Astrocyte (in vitro differentiated cells and primary cell): ENCODE results near the gene ATG12. TPM values are rescaled to one million over a fixed set of nuclear protein-coding genes. Genes with fewer than 3 reads are reported as not detected.
A peak's percentile ranks its signal among the peaks of the same experiment; 100 is the strongest.

Experiments used
- DNase-seq: peaks from one replicate; pipeline ENCODE4 v3.0.0-alpha.2; 2010; ENCODE audit warnings: low read depth
- FAIRE-seq: peaks from 2 replicates; lab custom pipeline; 2011; peaks lifted over from hg19 to GRCh38; lab: Jason Lieb, UNC
- H2AFZ ChIP-seq: 2 replicates; pipeline ENCODE4 v1.6.0; 2012; ENCODE audit warnings: low read depth, low read length, inconsistent platforms
- H3K27ac ChIP-seq: 2 replicates; pipeline ENCODE4 v1.5.1; 2011; ENCODE audit warnings: low read depth, low read length, inconsistent platforms
- H3K27me3 ChIP-seq: 2 replicates; pipeline ENCODE4 v1.6.0; 2011; ENCODE audit warnings: low read length, inconsistent platforms; ENCODE audit not compliant: insufficient read depth
- H3K36me3 ChIP-seq: 2 replicates; pipeline ENCODE4 v1.5.1; 2011; ENCODE audit warnings: low read length, inconsistent platforms; ENCODE audit not compliant: insufficient read depth
- H3K4me1 ChIP-seq: 2 replicates; pipeline ENCODE4 v1.5.1; 2011; ENCODE audit warnings: low read length, inconsistent platforms; ENCODE audit not compliant: insufficient read depth
- H3K4me2 ChIP-seq: 2 replicates; pipeline ENCODE4 v1.6.0; 2012; ENCODE audit warnings: low read length, inconsistent platforms
- H3K4me3 ChIP-seq: 2 replicates; pipeline ENCODE4 v1.5.1; 2011; ENCODE audit warnings: low read depth, mild to moderate bottlenecking, low read length, inconsistent platforms; ENCODE audit not compliant: insufficient read depth
- H3K79me2 ChIP-seq: 2 replicates; pipeline ENCODE4 v1.6.0; 2012; ENCODE audit warnings: mild to moderate bottlenecking, low read length, inconsistent platforms; ENCODE audit not compliant: insufficient read depth
- H3K9ac ChIP-seq: 2 replicates; pipeline ENCODE4 v1.6.0; 2012; ENCODE audit warnings: mild to moderate bottlenecking, low read length, inconsistent platforms
- H3K9me3 ChIP-seq: 2 replicates; pipeline ENCODE4 v1.5.1; 2012; ENCODE audit warnings: low read depth, mild to moderate bottlenecking, low read length, inconsistent platforms; ENCODE audit not compliant: insufficient read depth
- H4K20me1 ChIP-seq: 2 replicates; pipeline ENCODE4 v1.6.0; 2012; ENCODE audit warnings: low read length, inconsistent platforms; ENCODE audit not compliant: insufficient read depth
- H3K27ac Mint-ChIP-seq: one replicate; pipeline ENCODE4 v1.8.0; 2021; ENCODE audit warnings: mild to moderate bottlenecking, mixed read lengths; ENCODE audit not compliant: unreplicated experiment
- H3K27me3 Mint-ChIP-seq: one replicate; pipeline ENCODE4 v1.8.0; 2021; ENCODE audit warnings: low read depth, mixed read lengths; ENCODE audit not compliant: unreplicated experiment
- H3K36me3 Mint-ChIP-seq: one replicate; pipeline ENCODE4 v1.8.0; 2021; ENCODE audit warnings: low read depth, mixed read lengths; ENCODE audit not compliant: unreplicated experiment
- H3K4me1 Mint-ChIP-seq: one replicate; pipeline ENCODE4 v1.8.0; 2021; ENCODE audit warnings: low read depth, mixed read lengths; ENCODE audit not compliant: unreplicated experiment
- H3K4me3 Mint-ChIP-seq: one replicate; pipeline ENCODE4 v1.8.0; 2021; ENCODE audit warnings: mild to moderate bottlenecking, moderate library complexity, mixed read lengths; ENCODE audit not compliant: unreplicated experiment
- H3K9me3 Mint-ChIP-seq: one replicate; pipeline ENCODE4 v1.8.0; 2021; ENCODE audit warnings: mild to moderate bottlenecking, mixed read lengths; ENCODE audit not compliant: unreplicated experiment
- EZH2 ChIP-seq: IDR thresholded peaks from 2 replicates; pipeline ENCODE4 v1.6.1; 2012; ENCODE audit warnings: mild to moderate bottlenecking, low read length, inconsistent platforms; ENCODE audit not compliant: insufficient read depth
- total RNA-seq: library from RNA; stranded (reverse); gene quantifications from 2 replicates; pipeline ENCODE4 v1.2.1, GENCODE V29; 2021
- TF ChIP-seq, protein P1 (sequence below): IDR thresholded peaks from 2 replicates; pipeline ENCODE4 v1.5.1; 2011; ENCODE audit warnings: low read depth, mild to moderate bottlenecking, inconsistent platforms, low read length, moderate library complexity; ENCODE audit not compliant: insufficient read depth

The ATG12 gene
- total RNA-seq, 1 donor from 2014 or later: 66.3 TPM

DNA sequence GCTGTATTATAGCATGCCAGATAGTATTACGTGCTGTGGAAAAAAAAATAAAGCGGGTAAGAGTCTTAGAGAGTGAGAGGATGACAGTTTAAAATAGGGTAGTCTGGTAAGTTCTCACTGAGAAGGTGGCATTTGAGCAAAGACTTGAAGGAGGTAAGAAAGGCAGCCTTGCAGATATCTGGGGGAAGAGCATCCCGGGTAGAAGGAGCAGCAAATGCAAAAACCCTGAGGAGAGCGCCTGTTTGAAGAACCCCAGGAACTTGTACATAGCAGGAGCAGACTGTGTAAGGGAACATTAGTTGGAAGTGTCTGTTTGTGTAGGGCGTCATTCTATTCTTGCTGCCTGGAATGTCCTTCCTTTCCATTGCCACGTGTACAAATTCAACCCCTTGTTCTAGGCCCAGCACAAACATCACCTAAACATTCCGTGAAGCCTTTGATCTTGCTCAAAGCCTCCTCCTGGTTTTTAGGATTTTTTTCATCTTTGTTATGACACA, 3.0 kb upstream of the ATG12 start:
- Histone ChIP-seq H2AFZ (no peak overlapping the region), H3K4me2 (peak overlapping the region; percentile 88), H3K4me3 (no peak overlapping the region), H3K9ac (peak overlapping the region; percentile 6), H3K9me3 (no peaks in the 10 kb centered on the region), H3K27me3 (no peaks in the 10 kb centered on the region), H3K79me2 (peaks cover 95% of the 10 kb centered on the region), H3K36me3 (no peaks in the 10 kb centered on the region), H3K4me1 (no peaks in the 10 kb centered on the region), H4K20me1 (peaks cover 55% of the 10 kb centered on the region), H3K27ac (no peak overlapping the region)
- H3K27me3 Mint-ChIP-seq: no peaks in the 10 kb centered on the region
- no peak for TF ChIP-seq EZH2
- TF ChIP-seq, protein P1, sequence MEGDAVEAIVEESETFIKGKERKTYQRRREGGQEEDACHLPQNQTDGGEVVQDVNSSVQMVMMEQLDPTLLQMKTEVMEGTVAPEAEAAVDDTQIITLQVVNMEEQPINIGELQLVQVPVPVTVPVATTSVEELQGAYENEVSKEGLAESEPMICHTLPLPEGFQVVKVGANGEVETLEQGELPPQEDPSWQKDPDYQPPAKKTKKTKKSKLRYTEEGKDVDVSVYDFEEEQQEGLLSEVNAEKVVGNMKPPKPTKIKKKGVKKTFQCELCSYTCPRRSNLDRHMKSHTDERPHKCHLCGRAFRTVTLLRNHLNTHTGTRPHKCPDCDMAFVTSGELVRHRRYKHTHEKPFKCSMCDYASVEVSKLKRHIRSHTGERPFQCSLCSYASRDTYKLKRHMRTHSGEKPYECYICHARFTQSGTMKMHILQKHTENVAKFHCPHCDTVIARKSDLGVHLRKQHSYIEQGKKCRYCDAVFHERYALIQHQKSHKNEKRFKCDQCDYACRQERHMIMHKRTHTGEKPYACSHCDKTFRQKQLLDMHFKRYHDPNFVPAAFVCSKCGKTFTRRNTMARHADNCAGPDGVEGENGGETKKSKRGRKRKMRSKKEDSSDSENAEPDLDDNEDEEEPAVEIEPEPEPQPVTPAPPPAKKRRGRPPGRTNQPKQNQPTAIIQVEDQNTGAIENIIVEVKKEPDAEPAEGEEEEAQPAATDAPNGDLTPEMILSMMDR: no peak
- H3K36me3 Mint-ChIP-seq: no peaks in the 10 kb centered on the region
- H3K4me1 Mint-ChIP-seq: peaks cover 15% of the 10 kb centered on the region
- H3K27ac Mint-ChIP-seq: peak overlapping the region; percentile 4
- peak overlapping the region; percentile 94 for H3K4me3 Mint-ChIP-seq
- FAIRE-seq: no peak
- DNase-seq: no peak
- no peaks in the 10 kb centered on the region for H3K9me3 Mint-ChIP-seq

DNA sequence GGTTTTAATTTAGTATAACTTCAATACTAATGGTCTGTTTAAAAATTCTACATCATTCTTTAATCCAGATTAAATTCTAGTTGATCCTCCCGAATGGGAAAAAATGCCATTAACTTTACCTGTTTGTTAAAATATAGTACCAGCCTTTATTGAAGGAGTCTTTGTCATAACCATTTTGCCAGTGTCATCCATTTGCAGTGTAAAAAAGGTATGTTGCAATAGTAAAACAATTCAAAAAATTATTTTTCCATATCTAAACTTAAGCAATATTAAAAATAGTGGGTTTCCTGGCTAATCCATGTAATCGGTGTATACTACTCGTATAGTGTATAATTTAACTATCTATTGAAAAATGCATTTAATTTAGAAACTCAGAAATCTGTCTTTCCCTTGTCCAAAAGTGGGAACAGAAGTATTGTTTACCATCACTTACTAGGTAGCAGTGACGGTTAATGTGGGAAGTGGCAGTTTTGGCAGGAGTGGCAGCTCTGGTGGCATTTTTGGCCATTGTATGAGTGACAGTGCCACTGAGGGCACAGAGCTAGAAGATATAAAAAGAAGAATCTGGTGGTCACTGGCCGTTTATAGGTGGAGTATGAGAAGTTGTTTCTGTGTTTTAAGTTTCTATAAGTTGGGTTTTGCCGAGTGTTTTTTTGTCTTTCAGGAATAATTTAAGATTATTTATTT, 2.2 kb upstream of the ATG12 start:
- Histone ChIP-seq H3K4me3 (peak overlapping the region; percentile 92), H3K4me1 (no peaks in the 10 kb centered on the region), H4K20me1 (peaks cover 55% of the 10 kb centered on the region), H3K27ac (no peak overlapping the region), H3K27me3 (no peaks in the 10 kb centered on the region), H2AFZ (no peak overlapping the region), H3K79me2 (peaks cover 95% of the 10 kb centered on the region), H3K9me3 (no peaks in the 10 kb centered on the region), H3K4me2 (peak overlapping the region; percentile 88), H3K9ac (peak overlapping the region; percentile 91), H3K36me3 (no peaks in the 10 kb centered on the region)
- FAIRE-seq: no peak
- DNase-seq: no peak
- peaks cover 19% of the 10 kb centered on the region for H3K4me1 Mint-ChIP-seq
- H3K36me3 Mint-ChIP-seq: no peaks in the 10 kb centered on the region
- H3K4me3 Mint-ChIP-seq: peak overlapping the region; percentile 94
- no peak overlapping the region for H3K27ac Mint-ChIP-seq
- H3K9me3 Mint-ChIP-seq: no peaks in the 10 kb centered on the region
- no peak for TF ChIP-seq EZH2
- TF ChIP-seq, protein P1: no peak
- no peaks in the 10 kb centered on the region for H3K27me3 Mint-ChIP-seq

DNA sequence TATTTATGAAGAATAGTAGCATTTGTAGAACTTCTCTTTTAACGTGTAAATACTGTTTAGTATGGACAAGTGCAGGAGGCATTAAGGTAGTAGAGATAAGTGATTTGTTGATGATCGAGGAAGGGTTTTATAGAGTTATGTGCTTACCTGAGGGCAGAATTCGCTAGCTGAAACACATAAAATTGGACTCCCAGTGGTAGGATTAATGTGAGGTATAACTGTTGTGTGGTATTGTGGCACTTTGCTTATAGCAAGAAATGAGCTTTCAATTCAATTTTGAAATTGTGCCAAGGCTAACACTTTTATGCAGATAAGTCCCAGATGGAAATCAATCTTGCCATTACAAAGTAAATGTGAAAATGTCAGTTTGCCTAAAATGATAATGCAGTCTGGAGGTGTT, 1.6 kb upstream of the ATG12 start:
- no peaks in the 10 kb centered on the region for H3K9me3 Mint-ChIP-seq
- no peaks in the 10 kb centered on the region for H3K27me3 ChIP-seq
- H3K27me3 Mint-ChIP-seq: no peaks in the 10 kb centered on the region
- no peaks in the 10 kb centered on the region for H3K9me3 ChIP-seq
- peaks cover 55% of the 10 kb centered on the region for H4K20me1 ChIP-seq
- H3K27ac ChIP-seq: peak overlapping the region; percentile 94
- H3K4me1 Mint-ChIP-seq: peaks cover 21% of the 10 kb centered on the region
- peak overlapping the region; percentile 91 for H3K9ac ChIP-seq
- peak overlapping the region; percentile 92 for H3K4me3 ChIP-seq
- peaks cover 95% of the 10 kb centered on the region for H3K79me2 ChIP-seq
- no peaks in the 10 kb centered on the region for H3K36me3 ChIP-seq
- TF ChIP-seq EZH2: no peak
- TF ChIP-seq, protein P1: no peak
- H3K27ac Mint-ChIP-seq: peak overlapping the region; percentile 78
- H3K4me2 ChIP-seq: peak overlapping the region; percentile 88
- DNase-seq (no peak), FAIRE-seq (no peak)
- H3K36me3 Mint-ChIP-seq: no peaks in the 10 kb centered on the region
- H3K4me3 Mint-ChIP-seq: peak overlapping the region; percentile 94
- H2AFZ ChIP-seq: no peak overlapping the region
- H3K4me1 ChIP-seq: no peaks in the 10 kb centered on the region
